MG63 (cell line): ENCODE results near the gene GMPS. TPM values are rescaled to one million over a fixed set of nuclear protein-coding genes. Genes with fewer than 3 reads are reported as not detected.
"Not testable (repeated sequence)": the region's sequence is repeated elsewhere in the genome, so short reads cannot be mapped to it uniquely, and the experiment has no call there.

Source experiments
- DNase-seq: peaks from one replicate; pipeline ENCODE4 v3.0.0-alpha.2; 2020
- H3K27me3 ChIP-seq: fragments of 250-450 bp; sonication (Bioruptor Pico); 2 replicates; pipeline ENCODE4 v1.5.1; 2020; ENCODE audit warnings: mild to moderate bottlenecking, moderate library complexity
- H3K36me3 ChIP-seq: fragments of 250-450 bp; sonication (Bioruptor Pico); 2 replicates; pipeline ENCODE4 v1.5.1; 2020; ENCODE audit warnings: mild to moderate bottlenecking, moderate library complexity
- H3K4me3 ChIP-seq: fragments of 250-450 bp; sonication (Bioruptor Pico); 2 replicates; pipeline ENCODE4 v1.5.1; 2020; ENCODE audit warnings: mild to moderate bottlenecking, moderate library complexity
- H3K9me3 ChIP-seq: fragments of 250-450 bp; sonication (Bioruptor Pico); 2 replicates; pipeline ENCODE4 v1.5.1; 2020; ENCODE audit warnings: mild to moderate bottlenecking, moderate library complexity
- total RNA-seq: library from RNA; depleted of rRNA; stranded (reverse); fragments of >200 nt; shearing (Covaris generic); gene quantifications from 2 replicates; pipeline ENCODE4 v1.2.3, GENCODE V29; 2014; ENCODE audit warnings: low replicate concordance; rRNA removed

Gene GMPS
- total RNA-seq, result 51.3 and 56.7 TPM in 2 replicates

DNA sequence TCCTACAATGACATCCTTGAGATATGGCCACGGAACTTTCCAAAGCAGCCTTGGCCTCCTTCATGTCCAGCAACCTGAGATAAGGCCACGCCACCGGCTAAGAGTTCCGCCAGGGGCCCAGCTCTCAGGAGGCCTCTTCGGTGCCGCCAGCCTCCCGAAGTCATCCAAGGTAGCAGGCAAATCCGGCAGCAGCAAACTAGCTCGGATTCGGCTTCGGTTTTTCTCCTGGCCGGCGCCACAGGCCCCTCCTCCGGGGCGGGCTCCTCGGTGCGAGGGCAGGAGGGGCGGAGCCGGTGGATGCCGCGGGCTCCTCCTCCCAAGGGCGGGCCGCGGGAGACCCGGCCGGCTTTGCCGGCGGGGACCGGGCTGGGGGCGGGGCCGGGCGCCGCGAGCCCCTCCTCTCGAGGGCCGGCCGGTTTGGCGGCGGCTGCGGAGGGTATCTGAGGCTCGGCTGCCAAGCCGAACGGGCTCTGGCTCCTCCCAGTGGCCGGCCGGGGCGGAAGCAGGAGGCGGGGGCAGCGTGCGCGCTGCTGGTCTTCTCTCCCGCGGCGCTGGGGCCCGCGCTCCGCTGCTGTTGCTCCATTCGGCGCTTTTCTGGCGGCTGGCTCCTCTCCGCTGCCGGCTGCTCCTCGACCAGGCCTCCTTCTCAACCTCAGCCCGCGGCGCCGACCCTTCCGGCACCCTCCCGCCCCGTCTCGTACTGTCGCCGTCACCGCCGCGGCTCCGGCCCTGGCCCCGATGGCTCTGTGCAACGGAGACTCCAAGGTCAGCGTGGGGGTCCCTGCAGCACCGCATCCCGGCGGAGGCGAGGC, at the start of gene GMPS:
GMPS (plus strand) TSS at position 518 of the 812 bp plus-strand sequence; CDS start at position 739, 221 bp downstream.
- no peaks in the 10 kb centered on the region for H3K27me3 ChIP-seq
- peak; percentile 97 for DNase-seq
- H3K9me3 ChIP-seq, result no peaks in the 10 kb centered on the region
- peaks cover 22% of the 10 kb centered on the region for H3K36me3 ChIP-seq
- H3K4me3 ChIP-seq, result peak within 1 kb of the TSS; percentile 100

- H3K36me3 ChIP-seq, result peaks cover 27% of the 10 kb centered on the region
- not testable (repeated sequence) for H3K27me3 ChIP-seq, H3K9me3 ChIP-seq, DNase-seq, H3K4me3 ChIP-seq
Measured at GRCh38 chr3:155828490-155829098, 41.9 kb upstream of the GMPS start.

GRCh38 chr3:155835341-155836071, 34.9 kb upstream of the GMPS start:
- Histone ChIP-seq H3K36me3 (peaks cover 15% of the 10 kb centered on the region; the same call in 1 of the 2 replicates), H3K9me3 (no peaks in the 10 kb centered on the region), H3K27me3 (no peaks in the 10 kb centered on the region), H3K4me3 (no peak overlapping the region)
- DNase-seq, result no peak

- DNase-seq, result no peak
- Histone ChIP-seq H3K36me3 (peaks cover 22% of the 10 kb centered on the region), H3K27me3 (no peaks in the 10 kb centered on the region), H3K4me3 (no peak overlapping the region), H3K9me3 (no peaks in the 10 kb centered on the region)
Measured at GRCh38 chr3:155843569-155843968, 26.9 kb upstream of the GMPS start.

GRCh38 chr3:155846119-155846518, 24.3 kb upstream of the GMPS start:
- no peaks in the 10 kb centered on the region for H3K27me3 ChIP-seq
- DNase-seq, result no peak
- peaks cover 37% of the 10 kb centered on the region for H3K36me3 ChIP-seq
- H3K4me3 ChIP-seq, result no peak overlapping the region
- H3K9me3 ChIP-seq, result no peaks in the 10 kb centered on the region

DNA sequence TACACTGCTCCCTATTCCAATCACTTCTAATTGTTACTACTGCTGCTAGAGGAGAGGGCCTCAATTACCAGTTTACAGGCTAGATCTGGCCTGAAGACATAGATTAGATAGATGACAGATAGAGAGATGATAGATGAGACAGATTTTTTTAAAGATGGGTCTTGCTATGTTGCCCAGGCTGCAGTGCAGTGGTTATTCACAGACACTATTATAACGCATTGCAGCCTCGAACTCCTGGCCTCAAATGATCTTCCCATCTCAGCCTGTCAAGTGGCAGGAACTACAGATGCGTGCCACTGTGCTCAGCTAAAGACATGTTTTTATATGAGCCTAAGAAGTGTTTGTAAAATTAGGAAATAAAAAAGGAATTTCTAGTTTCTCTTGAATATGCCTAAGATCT, 22.5 kb upstream of the GMPS start:
- no peak for DNase-seq
- no peaks in the 10 kb centered on the region for H3K9me3 ChIP-seq
- H3K4me3 ChIP-seq, result no peak overlapping the region
- no peaks in the 10 kb centered on the region for H3K27me3 ChIP-seq
- H3K36me3 ChIP-seq, result peaks cover 51% of the 10 kb centered on the region

DNA sequence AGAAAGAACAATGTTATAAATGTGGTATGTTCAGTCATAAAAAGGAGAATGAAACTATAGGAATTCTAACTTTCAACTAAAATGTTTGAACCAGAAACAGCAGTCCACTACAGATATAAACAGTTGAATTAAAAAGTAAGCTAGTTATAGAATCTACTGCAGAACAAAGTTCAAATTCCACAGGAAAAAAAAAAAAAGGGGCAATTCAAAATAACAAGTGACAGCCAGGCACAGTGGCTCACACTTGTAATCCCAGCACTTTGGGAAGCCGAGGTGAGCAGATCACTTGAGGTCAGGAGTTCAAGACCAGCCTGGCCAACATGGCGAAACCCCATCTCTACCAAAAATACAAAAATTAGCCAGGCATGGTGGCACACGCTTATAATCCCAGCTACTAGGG, 21.0 kb upstream of the GMPS start:
- not testable (repeated sequence) for H3K9me3 ChIP-seq, DNase-seq, H3K4me3 ChIP-seq, H3K27me3 ChIP-seq
- peaks cover 47% of the 10 kb centered on the region for H3K36me3 ChIP-seq

DNA sequence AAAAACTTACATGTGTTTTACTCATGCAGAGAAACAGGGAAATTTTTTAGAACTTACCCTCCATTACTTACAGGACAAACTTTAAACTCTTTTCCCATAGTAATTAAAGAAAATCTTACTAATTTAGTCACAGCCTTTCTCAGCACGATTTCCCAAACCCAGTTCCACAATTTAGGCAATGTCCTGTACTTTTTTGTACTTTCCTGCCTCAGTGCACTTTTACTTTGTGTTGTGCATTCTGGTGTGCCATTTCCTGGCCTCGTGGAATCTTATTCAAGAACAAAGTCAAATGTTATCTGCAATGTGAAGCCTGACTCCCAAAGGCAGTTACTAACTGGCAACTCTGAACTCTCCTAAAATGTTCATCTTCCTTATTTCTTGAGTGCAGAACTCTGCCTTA, 18.1 kb upstream of the GMPS start:
- Histone ChIP-seq H3K27me3 (no peaks in the 10 kb centered on the region), H3K4me3 (peak overlapping the region; percentile 99), H3K9me3 (no peaks in the 10 kb centered on the region), H3K36me3 (peaks cover 39% of the 10 kb centered on the region)
- DNase-seq, result no peak

DNA sequence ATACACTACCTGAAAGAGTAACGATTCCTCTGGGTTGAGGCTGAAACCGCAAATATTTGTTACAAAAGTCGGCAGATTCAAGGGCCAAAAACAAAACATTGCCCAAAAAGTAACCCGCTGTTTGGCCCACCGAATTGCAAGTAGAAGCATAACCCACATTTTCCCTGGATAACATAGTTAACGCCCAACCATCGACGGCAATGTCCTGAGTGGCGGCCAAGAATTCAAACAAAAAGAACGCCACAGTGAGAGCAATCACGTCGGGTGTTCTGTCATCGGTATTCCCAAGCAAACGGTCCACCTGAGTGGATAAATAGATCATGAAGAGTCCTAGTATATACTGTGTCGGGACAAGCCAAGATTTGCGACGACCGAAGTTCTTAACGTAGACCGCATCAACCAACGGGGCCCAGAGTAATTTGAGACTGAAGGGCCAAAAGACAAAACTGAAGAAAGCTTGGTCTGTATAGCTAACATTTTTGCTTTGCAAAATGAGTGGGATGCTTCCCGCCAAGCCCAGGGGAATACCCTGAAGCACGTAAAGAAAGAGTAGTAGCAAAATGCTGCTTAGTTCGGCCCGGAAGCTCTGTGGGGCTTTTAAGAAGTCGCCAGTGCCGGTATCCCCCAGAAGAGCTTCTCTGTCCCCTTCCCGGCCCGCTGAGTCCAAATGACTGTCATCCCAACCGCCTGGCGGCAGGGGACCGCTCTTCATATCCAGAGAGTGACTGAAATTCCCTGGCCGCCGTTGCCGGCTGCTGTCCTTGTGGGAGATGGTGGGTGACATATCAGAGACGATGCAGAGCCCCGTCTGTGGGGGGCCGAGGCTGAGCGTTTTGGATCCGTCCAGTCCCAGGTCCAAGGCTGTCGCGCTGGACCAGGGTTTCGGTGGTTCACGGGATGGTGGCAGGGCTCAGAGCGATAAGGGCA, 17.0 kb upstream of the GMPS start:
- no peaks in the 10 kb centered on the region for H3K27me3 ChIP-seq
- H3K36me3 ChIP-seq, result peaks cover 30% of the 10 kb centered on the region
- no peak for DNase-seq
- no peaks in the 10 kb centered on the region for H3K9me3 ChIP-seq
- peak overlapping the region; percentile 99 for H3K4me3 ChIP-seq

- Histone ChIP-seq H3K9me3 (no peaks in the 10 kb centered on the region), H3K36me3 (peaks cover 24% of the 10 kb centered on the region), H3K27me3 (no peaks in the 10 kb centered on the region), H3K4me3 (peak within 1 kb of the TSS; percentile 99)
- peak; percentile 100 for DNase-seq
Measured at GRCh38 chr3:155854141-155854940, 16.1 kb upstream of the GMPS start, which contains the start of gene SLC33A1. SLC33A1 (minus strand) TSS chr3:155854427; CDS start chr3:155853997, 430 bp downstream.

GRCh38 chr3:155859859-155860258, 10.6 kb upstream of the GMPS start:
- H3K27me3 ChIP-seq, result no peaks in the 10 kb centered on the region
- H3K4me3 ChIP-seq, result no peak overlapping the region
- no peak for DNase-seq
- H3K9me3 ChIP-seq, result no peaks in the 10 kb centered on the region
- H3K36me3 ChIP-seq, result no peaks in the 10 kb centered on the region

- not testable (repeated sequence) for H3K4me3 ChIP-seq, H3K9me3 ChIP-seq, H3K27me3 ChIP-seq, H3K36me3 ChIP-seq, DNase-seq
Measured at GRCh38 chr3:155860424-155860823, 10.0 kb upstream of the GMPS start.

DNA sequence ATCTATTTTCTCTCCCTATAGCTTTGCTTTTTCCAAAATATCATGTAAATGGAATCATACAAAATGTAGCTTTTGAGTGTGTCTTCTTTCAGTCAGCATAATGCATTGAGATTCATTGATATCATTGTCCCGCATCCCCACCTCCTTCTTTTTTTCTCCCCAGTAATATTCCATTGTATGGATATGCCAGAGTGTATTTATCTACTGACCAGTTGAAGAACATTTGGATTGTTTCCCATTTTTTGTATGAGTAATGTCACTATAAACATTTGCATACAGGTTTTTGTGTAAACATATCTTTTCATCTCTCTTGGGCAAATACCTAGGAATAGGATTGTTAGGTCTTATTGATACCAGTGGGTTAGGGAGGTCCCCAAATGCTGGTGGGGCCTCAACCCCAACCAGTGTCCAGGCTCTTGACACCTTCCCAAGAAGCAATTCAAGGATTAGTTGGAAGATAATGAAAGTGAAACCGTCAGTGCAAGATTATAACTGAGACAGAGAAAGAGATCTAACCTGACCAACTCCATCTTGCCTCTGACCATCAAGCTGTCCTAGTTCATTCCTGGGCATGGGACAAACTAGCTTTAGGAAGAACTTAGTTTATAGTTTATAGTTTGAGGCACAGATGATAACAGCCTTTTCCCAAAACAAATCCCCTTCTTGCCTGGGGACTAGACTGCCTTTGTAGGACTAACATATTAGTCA, 8.8 kb upstream of the GMPS start:
- Histone ChIP-seq H3K36me3 (no peaks in the 10 kb centered on the region), H3K9me3 (no peaks in the 10 kb centered on the region), H3K27me3 (no peaks in the 10 kb centered on the region), H3K4me3 (no peak overlapping the region)
- no peak for DNase-seq

GRCh38 chr3:155862290-155862982, 8.0 kb upstream of the GMPS start:
- not testable (repeated sequence) for H3K27me3 ChIP-seq, H3K4me3 ChIP-seq, H3K9me3 ChIP-seq, H3K36me3 ChIP-seq
- DNase-seq, result peak; percentile 90
